Measurements from ENCODE around the gene NUP107. TPM values are rescaled to one million over a fixed set of nuclear protein-coding genes. Genes with fewer than 3 reads are reported as not detected.

The NUP107 gene
- total RNA-seq, 1 experiment from 2014 or later, result 119 TPM

- H3K9me3 ChIP-seq, result no peaks in the 10 kb centered on the region
- Mint-ChIP-seq H3K9me3 (ENCODE audit: unreplicated experiment) (no peaks in the 10 kb centered on the region), H3K27ac (ENCODE audit: unreplicated experiment) (no peak overlapping the region), H3K27me3 (ENCODE audit: insufficient read depth, unreplicated experiment) (no peaks in the 10 kb centered on the region), H3K4me1 (ENCODE audit: low read depth, unreplicated experiment) (no peaks in the 10 kb centered on the region), H3K36me3 (ENCODE audit: insufficient read depth, unreplicated experiment) (peaks cover 4% of the 10 kb centered on the region), H3K4me3 (ENCODE audit: unreplicated experiment) (no peak overlapping the region)
- TF ChIP-seq, protein P1, sequence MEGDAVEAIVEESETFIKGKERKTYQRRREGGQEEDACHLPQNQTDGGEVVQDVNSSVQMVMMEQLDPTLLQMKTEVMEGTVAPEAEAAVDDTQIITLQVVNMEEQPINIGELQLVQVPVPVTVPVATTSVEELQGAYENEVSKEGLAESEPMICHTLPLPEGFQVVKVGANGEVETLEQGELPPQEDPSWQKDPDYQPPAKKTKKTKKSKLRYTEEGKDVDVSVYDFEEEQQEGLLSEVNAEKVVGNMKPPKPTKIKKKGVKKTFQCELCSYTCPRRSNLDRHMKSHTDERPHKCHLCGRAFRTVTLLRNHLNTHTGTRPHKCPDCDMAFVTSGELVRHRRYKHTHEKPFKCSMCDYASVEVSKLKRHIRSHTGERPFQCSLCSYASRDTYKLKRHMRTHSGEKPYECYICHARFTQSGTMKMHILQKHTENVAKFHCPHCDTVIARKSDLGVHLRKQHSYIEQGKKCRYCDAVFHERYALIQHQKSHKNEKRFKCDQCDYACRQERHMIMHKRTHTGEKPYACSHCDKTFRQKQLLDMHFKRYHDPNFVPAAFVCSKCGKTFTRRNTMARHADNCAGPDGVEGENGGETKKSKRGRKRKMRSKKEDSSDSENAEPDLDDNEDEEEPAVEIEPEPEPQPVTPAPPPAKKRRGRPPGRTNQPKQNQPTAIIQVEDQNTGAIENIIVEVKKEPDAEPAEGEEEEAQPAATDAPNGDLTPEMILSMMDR (IDR thresholded peaks at IDR 0.05; ENCODE audit: insufficient read depth in 1 of 2, low read depth in 1 of 2, low read length in 1 of 2, severe bottlenecking in 1 of 2, unreplicated experiment in 1 of 2), result no peak
- H3K4me3 ChIP-seq (ENCODE audit: low read depth, low read length), result no peak overlapping the region
- no peaks in the 10 kb centered on the region for H3K4me1 ChIP-seq
- no peak for DNase-seq
- ChIA-PET CTCF (no interaction called here), POLR2A (no interaction called here)
- H3K27me3 ChIP-seq (replicated peaks; ENCODE audit: control insufficient read depth, insufficient read depth, low read length), result no peaks in the 10 kb centered on the region
- no peaks in the 10 kb centered on the region for H3K36me3 ChIP-seq (ENCODE audit: control insufficient read depth, insufficient read depth, low read length)
- intact Hi-C loops (cut with micrococcal nuclease; ENCODE audit: unreplicated experiment), result no loop called here
- BruUV-seq (replicated peaks), result no TSS peak
Measured at GRCh38 chr12:68671179-68671578, 15.6 kb upstream of the NUP107 start.

DNA sequence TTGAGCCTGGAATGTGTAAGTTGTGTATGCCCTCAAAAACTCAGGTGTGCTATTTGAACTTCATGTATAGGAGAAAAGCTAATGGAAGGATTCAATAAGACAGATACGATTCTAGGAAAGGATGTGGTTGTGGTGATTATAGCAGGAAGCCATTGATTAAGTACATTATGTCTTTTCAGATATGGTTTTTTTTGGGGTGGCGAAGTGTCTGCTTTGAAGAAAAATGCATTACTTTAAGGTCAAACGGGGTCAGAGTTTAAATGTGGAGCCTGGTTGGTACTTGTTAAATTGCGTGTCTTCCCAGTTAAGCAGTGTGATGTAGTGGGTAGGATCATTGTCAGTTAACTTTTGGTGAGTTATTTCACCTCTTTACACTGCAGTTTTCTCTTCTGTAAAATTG is 13.0 kb upstream of the NUP107 start:
- H3K4me3 Mint-ChIP-seq (ENCODE audit: unreplicated experiment), result no peak overlapping the region
- H3K36me3 ChIP-seq (ENCODE audit: control insufficient read depth, insufficient read depth, low read length), result no peaks in the 10 kb centered on the region
- H3K9me3 Mint-ChIP-seq (ENCODE audit: unreplicated experiment), result no peaks in the 10 kb centered on the region
- H3K27me3 Mint-ChIP-seq (ENCODE audit: insufficient read depth, unreplicated experiment), result no peaks in the 10 kb centered on the region
- intact Hi-C loops (cut with micrococcal nuclease; ENCODE audit: unreplicated experiment), result no loop called here
- BruUV-seq (replicated peaks), result no TSS peak
- no peaks in the 10 kb centered on the region for H3K9me3 ChIP-seq
- no peak overlapping the region for H3K4me3 ChIP-seq (ENCODE audit: low read depth, low read length)
- no peaks in the 10 kb centered on the region for H3K27me3 ChIP-seq (replicated peaks; ENCODE audit: control insufficient read depth, insufficient read depth, low read length)
- TF ChIP-seq, protein P1 (IDR thresholded peaks at IDR 0.05; ENCODE audit: insufficient read depth in 1 of 2, low read depth in 1 of 2, low read length in 1 of 2, severe bottlenecking in 1 of 2, unreplicated experiment in 1 of 2), result no peak
- DNase-seq, result no peak
- CTCF ChIA-PET, result no interaction called here
- POLR2A ChIA-PET, result no interaction called here
- peaks cover 4% of the 10 kb centered on the region for H3K36me3 Mint-ChIP-seq (ENCODE audit: insufficient read depth, unreplicated experiment)
- no peak overlapping the region for H3K27ac Mint-ChIP-seq (ENCODE audit: unreplicated experiment)
- H3K4me1 ChIP-seq, result peaks cover 7% of the 10 kb centered on the region; the same call in 1 of the 2 replicates
- no peaks in the 10 kb centered on the region for H3K4me1 Mint-ChIP-seq (ENCODE audit: low read depth, unreplicated experiment)

GRCh38 chr12:68674376-68674775 is 12.4 kb upstream of the NUP107 start:
- no peak overlapping the region for H3K4me3 ChIP-seq (ENCODE audit: low read depth, low read length)
- H3K9me3 ChIP-seq, result no peaks in the 10 kb centered on the region
- TF ChIP-seq, protein P1 (IDR thresholded peaks at IDR 0.05; ENCODE audit: insufficient read depth in 1 of 2, low read depth in 1 of 2, low read length in 1 of 2, severe bottlenecking in 1 of 2, unreplicated experiment in 1 of 2), result no peak
- Mint-ChIP-seq H3K27me3 (ENCODE audit: insufficient read depth, unreplicated experiment) (no peaks in the 10 kb centered on the region), H3K36me3 (ENCODE audit: insufficient read depth, unreplicated experiment) (peaks cover 4% of the 10 kb centered on the region), H3K27ac (ENCODE audit: unreplicated experiment) (no peak overlapping the region), H3K4me1 (ENCODE audit: low read depth, unreplicated experiment) (no peaks in the 10 kb centered on the region), H3K4me3 (ENCODE audit: unreplicated experiment) (no peak overlapping the region), H3K9me3 (ENCODE audit: unreplicated experiment) (no peaks in the 10 kb centered on the region)
- H3K36me3 ChIP-seq (ENCODE audit: control insufficient read depth, insufficient read depth, low read length), result no peaks in the 10 kb centered on the region
- BruUV-seq (replicated peaks), result no TSS peak
- ChIA-PET CTCF (no interaction called here), POLR2A (no interaction called here)
- no peaks in the 10 kb centered on the region for H3K27me3 ChIP-seq (replicated peaks; ENCODE audit: control insufficient read depth, insufficient read depth, low read length)
- DNase-seq, result no peak
- H3K4me1 ChIP-seq, result peaks cover 7% of the 10 kb centered on the region; the same call in 1 of the 2 replicates
- intact Hi-C loops (cut with micrococcal nuclease; ENCODE audit: unreplicated experiment), result no loop called here
